A673 (cell line): ENCODE data around the gene ZC3H18. TPM values are rescaled to one million over a fixed set of nuclear protein-coding genes. Genes with fewer than 3 reads are reported as not detected.

Experiments
- BruUV-seq: library from RNA; stranded (reverse); fragments of 400-500 nt; replicated peaks from 2 replicates; lab custom pipeline; 2021; lab: Mats Ljungman, UMichigan
- CTCF ChIA-PET: fragments of 300-600 bp; sonication (Branson Sonifier 250); formaldehyde crosslinking; loops from one replicate; lab custom pipeline; 2022; ENCODE audit warnings: antibody characterized with exemption; lab: Charles Lee
- POLR2A ChIA-PET: fragments of 300-600 bp; sonication (Branson Sonifier 250); formaldehyde crosslinking; loops from one replicate; lab custom pipeline; 2022; ENCODE audit warnings: antibody characterized with exemption; ENCODE audit not compliant: low non-redundant PET; lab: Charles Lee
- DNase-seq: peaks from one replicate; pipeline ENCODE4 v3.0.0-alpha.2; 2015; ENCODE audit warnings: low spot score
- H3K27ac ChIP-seq: fragments of 200-600 bp; sonication (generic); 2 replicates; pipeline ENCODE4 v1.5.1; 2016; ENCODE audit warnings: mixed run types, low read depth, mild to moderate bottlenecking, mixed read lengths, antibody characterized with exemption, low read length; ENCODE audit not compliant: poor library complexity, severe bottlenecking
- H3K27me3 ChIP-seq: fragments of 200-600 bp; sonication (generic); replicated peaks from 2 replicates; pipeline ENCODE4 v1.6.1; 2017; ENCODE audit warnings: mixed run types, low read depth, mild to moderate bottlenecking, mixed read lengths, antibody characterized with exemption, low read length; ENCODE audit not compliant: insufficient read depth, poor library complexity
- H3K36me3 ChIP-seq: fragments of 200-600 bp; sonication (generic); 2 replicates; pipeline ENCODE4 v1.6.1; 2016; ENCODE audit warnings: mixed run types, mild to moderate bottlenecking, mixed read lengths, antibody characterized with exemption, low read length; ENCODE audit not compliant: insufficient read depth, poor library complexity, severe bottlenecking
- H3K4me1 ChIP-seq: fragments of 200-600 bp; sonication (generic); 2 replicates; pipeline ENCODE4 v1.6.1; 2017; ENCODE audit warnings: mixed run types, mild to moderate bottlenecking, mixed read lengths, antibody characterized with exemption, low read length; ENCODE audit not compliant: insufficient read depth, poor library complexity, severe bottlenecking
- H3K4me3 ChIP-seq: fragments of 200-600 bp; sonication (generic); 2 replicates; pipeline ENCODE4 v1.5.1; 2016; ENCODE audit warnings: low read depth, mixed run types, mild to moderate bottlenecking, mixed read lengths, low read length; ENCODE audit not compliant: poor library complexity, severe bottlenecking
- H3K9me3 ChIP-seq: fragments of 200-600 bp; sonication (generic); 2 replicates; pipeline ENCODE4 v1.6.1; 2016; ENCODE audit warnings: mixed run types, low read depth, mild to moderate bottlenecking, mixed read lengths, antibody characterized with exemption, low read length; ENCODE audit not compliant: poor library complexity, severe bottlenecking
- EZH2 ChIP-seq: fragments of 200-600 bp; sonication (generic); IDR thresholded peaks from 2 replicates; pipeline ENCODE4 v1.6.1; 2017; ENCODE audit warnings: borderline replicate concordance, low read depth, mild to moderate bottlenecking, mixed read lengths, antibody characterized with exemption, low read length; ENCODE audit not compliant: poor library complexity, severe bottlenecking
- intact Hi-C: fragments of 100-400 bp; cut with micrococcal nuclease; formaldehyde crosslinking; loops from one replicate; pipeline ENCODE4 v1.10.0; 2022; ENCODE audit not compliant: unreplicated experiment
- total RNA-seq: library from RNA; stranded (reverse); gene quantifications from 2 replicates; pipeline ENCODE4 v1.2.3, GENCODE V29; 2021
- TF ChIP-seq, protein P1 (sequence below): fragments of 300-800, 200-600 bp; sonication (generic); conservative IDR thresholded peaks from 2 replicates; pipeline ENCODE4 v1.5.1; 2017; ENCODE audit warnings: low read depth, mild to moderate bottlenecking, antibody characterized with exemption, low read length, moderate library complexity, mixed read lengths

Gene ZC3H18
- total RNA-seq, 1 experiment from 2014 or later: 83.4 TPM

DNA sequence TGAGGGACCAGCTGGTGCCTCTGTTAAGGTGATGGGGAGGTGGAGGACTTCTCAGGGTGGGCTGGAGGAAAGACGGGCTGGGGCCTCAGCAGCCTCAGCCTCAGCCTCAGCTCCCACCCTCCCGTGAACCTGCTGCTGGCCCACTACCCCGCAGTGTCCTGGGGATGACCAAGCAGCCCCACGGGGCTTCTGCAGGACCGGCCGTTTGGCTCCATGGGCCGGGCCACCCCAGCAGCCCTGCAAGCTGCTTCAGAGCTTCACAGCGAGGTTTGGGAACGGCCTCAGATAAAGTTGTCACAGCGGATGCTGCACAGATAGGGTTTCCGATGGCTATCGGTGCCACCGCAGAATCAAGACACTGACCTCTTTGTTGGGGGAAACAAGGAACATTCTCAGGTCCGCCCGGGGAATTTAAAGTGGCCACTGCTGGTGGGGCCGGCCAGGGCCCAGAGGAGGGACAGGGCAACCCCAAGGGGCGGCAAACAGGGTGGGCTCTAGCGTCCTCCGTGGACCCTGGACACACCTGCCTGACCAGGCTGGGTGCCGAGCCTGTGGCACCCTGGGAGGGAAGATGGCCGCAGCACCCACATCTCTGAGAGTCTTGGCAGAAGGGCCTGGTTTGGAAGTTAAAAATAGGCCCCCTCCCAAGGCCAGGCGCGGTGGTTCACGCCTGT, 47.8 kb upstream of the ZC3H18 start:
- peaks cover 19% of the 10 kb centered on the region for H3K27me3 ChIP-seq
- BruUV-seq: no TSS peak
- no peak for DNase-seq
- H3K27ac ChIP-seq: no peak overlapping the region
- no peak for TF ChIP-seq EZH2
- TF ChIP-seq, protein P1, sequence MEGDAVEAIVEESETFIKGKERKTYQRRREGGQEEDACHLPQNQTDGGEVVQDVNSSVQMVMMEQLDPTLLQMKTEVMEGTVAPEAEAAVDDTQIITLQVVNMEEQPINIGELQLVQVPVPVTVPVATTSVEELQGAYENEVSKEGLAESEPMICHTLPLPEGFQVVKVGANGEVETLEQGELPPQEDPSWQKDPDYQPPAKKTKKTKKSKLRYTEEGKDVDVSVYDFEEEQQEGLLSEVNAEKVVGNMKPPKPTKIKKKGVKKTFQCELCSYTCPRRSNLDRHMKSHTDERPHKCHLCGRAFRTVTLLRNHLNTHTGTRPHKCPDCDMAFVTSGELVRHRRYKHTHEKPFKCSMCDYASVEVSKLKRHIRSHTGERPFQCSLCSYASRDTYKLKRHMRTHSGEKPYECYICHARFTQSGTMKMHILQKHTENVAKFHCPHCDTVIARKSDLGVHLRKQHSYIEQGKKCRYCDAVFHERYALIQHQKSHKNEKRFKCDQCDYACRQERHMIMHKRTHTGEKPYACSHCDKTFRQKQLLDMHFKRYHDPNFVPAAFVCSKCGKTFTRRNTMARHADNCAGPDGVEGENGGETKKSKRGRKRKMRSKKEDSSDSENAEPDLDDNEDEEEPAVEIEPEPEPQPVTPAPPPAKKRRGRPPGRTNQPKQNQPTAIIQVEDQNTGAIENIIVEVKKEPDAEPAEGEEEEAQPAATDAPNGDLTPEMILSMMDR: no peak
- no peak overlapping the region for H3K4me3 ChIP-seq
- peaks cover 14% of the 10 kb centered on the region for H3K4me1 ChIP-seq
- H3K36me3 ChIP-seq: no peaks in the 10 kb centered on the region
- ChIA-PET POLR2A (no interaction called here), CTCF (no interaction called here)
- intact Hi-C loops: no loop called here
- no peaks in the 10 kb centered on the region for H3K9me3 ChIP-seq

DNA sequence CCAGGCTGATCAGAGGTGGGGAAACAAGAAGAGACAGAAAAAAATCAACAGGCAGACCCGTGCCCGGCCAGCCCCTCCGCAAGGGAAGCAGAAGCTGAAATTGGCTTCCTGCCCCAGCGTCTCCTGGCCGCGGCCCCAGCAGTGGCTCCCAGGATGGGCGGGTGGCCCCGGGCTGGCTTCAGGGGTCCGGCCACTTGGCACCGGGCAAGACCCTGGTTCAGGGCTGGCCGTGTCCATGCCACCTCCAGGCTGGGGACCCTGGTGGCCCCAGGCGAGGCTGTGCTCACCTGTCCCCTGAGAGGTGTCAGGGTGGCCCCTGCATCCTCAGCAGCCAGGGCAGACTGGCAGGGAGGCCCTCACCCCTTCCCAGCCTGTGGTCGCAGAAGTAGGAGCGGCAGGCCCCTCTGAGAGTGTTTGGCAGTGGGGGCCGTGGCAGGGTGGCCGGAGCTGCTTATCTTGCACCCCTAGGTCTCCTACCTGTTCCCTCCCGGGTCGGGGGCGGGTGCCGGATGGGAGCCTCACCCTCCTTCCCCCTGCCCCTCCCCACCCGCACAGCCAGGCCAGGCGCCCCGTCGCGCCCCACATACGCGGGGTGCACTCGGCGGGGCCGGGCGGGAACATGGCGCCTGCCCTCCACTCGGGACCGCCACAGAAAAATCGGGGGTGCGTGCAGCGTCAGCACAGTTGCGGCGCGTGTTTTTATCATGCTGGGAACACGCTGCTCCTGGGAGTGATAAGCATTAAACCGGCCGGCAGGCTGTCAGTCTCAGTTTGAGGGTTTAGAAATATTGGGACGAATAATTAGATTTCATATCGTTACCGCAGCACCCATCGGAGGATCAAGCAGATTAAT, 46.7 kb upstream of the ZC3H18 start:
- H3K9me3 ChIP-seq: no peaks in the 10 kb centered on the region
- no peak overlapping the region for H3K27ac ChIP-seq
- DNase-seq: no peak
- peaks cover 19% of the 10 kb centered on the region for H3K27me3 ChIP-seq
- no peaks in the 10 kb centered on the region for H3K36me3 ChIP-seq
- POLR2A ChIA-PET: no interaction called here
- no TSS peak for BruUV-seq
- CTCF ChIA-PET: no interaction called here
- intact Hi-C loops: no loop called here
- TF ChIP-seq, protein P1: no peak
- no peak for TF ChIP-seq EZH2
- peaks cover 14% of the 10 kb centered on the region for H3K4me1 ChIP-seq
- no peak overlapping the region for H3K4me3 ChIP-seq

DNA sequence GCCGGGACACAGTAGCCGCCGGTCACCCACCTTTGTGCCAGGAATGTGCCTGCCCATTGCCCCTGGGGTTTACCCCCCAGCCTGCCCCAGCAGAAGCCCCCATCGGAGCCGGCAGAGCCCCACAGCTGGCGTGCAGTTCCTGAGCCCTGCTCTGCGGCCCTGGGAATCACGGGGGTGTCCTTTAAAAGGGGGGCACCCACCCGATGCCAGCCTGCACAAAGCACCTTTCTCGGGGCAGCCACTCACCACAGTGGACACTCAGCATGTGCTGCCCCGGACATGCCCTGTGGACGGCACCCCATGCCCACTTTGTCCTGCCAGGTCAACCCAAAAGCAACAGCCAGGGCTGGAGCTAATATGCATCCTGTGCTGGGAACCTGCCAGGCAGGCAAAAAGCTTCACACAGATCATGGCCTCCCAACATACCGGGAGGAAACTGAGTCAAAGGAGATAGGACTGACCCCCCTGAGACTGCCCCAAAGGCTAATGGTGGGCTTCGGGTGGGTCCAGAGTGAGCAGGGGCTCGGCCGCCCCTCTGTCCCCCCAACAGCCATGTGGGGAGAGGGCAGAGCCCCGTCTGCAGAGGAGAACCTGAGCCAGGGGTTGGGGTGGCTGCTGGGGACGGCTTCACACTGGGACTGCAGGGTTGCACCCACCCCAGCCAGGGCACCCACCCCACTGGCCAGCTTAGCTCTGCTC, 45.8 kb upstream of the ZC3H18 start:
- CTCF ChIA-PET: no interaction called here
- H3K4me3 ChIP-seq: no peak overlapping the region
- BruUV-seq: no TSS peak
- H3K4me1 ChIP-seq: peaks cover 14% of the 10 kb centered on the region
- H3K9me3 ChIP-seq: no peaks in the 10 kb centered on the region
- no peak overlapping the region for H3K27ac ChIP-seq
- DNase-seq: no peak
- POLR2A ChIA-PET: no interaction called here
- intact Hi-C loops: no loop called here
- no peak for TF ChIP-seq EZH2
- TF ChIP-seq, protein P1: no peak
- peaks cover 19% of the 10 kb centered on the region for H3K27me3 ChIP-seq
- H3K36me3 ChIP-seq: no peaks in the 10 kb centered on the region
